ENCODE results near the gene RERE. TPM values are rescaled to one million over a fixed set of nuclear protein-coding genes. Genes with fewer than 3 reads are reported as not detected.

The RERE gene
- total and polyA plus RNA-seq, 2 donors (not counting 3 experiments of a cell fraction or from before 2014, with no cell fraction given) = 14.1 to 113 TPM

GRCh38 chr1:8782955-8783354 lies 34.5 kb downstream of the RERE start:
- Histone ChIP-seq H2AFZ (ENCODE audit: low read depth, low read length) (no peak overlapping the region), H4K20me1 (replicated peaks; ENCODE audit: control insufficient read depth, extremely low read depth, insufficient read depth, low read length) (no peaks in the 10 kb centered on the region), H3K4me1 (ENCODE audit: control insufficient read depth, extremely low read depth, insufficient read depth, low read length) (peaks cover 10% of the 10 kb centered on the region), H3K79me2 (ENCODE audit: control insufficient read depth, insufficient read depth, low read length) (no peaks in the 10 kb centered on the region), H3K27ac (ENCODE audit: insufficient read depth, low read depth, low read length) (no peak overlapping the region), H3K4me2 (ENCODE audit: insufficient read depth, low read length) (no peak overlapping the region), H3K9ac (replicated peaks; ENCODE audit: extremely low read depth, insufficient read depth, low read length) (no peak overlapping the region), H3K9me3 (replicated peaks; ENCODE audit: control insufficient read depth, insufficient read depth, low read length) (no peaks in the 10 kb centered on the region), H3K36me3 (ENCODE audit: control insufficient read depth in 2 of 2, extremely low read depth in 1 of 2, insufficient read depth in 2 of 2, low read length in 2 of 2) (no peaks in the 10 kb centered on the region), H3K4me3 (replicated peaks in 1 of 3; ENCODE audit: insufficient read depth in 1 of 3, low read depth in 1 of 3, low read length in 3 of 3) (no peak overlapping the region), H3K27me3 (ENCODE audit: control insufficient read depth in 2 of 2, insufficient read depth in 2 of 2, low read length in 2 of 2) (no peaks in the 10 kb centered on the region), H3K9me1 (replicated peaks; ENCODE audit: control insufficient read depth, extremely low read depth, insufficient read depth, low read length) (no peaks in the 10 kb centered on the region)
- FAIRE-seq (no peak), DNase-seq (ENCODE audit: low read depth, low spot score) (no peak)
- ChIA-PET CTCF (interaction anchor here (2.7 kb wide), 1 partner anchor 8 kb away, joined by 16 read pairs; no protein-coding TSS in a partner anchor), POLR2A (no interaction called here)
- dilution Hi-C loops (cut with MboI; ENCODE audit: extremely low pct_ligation_motif_present, low sequenced_read_pairs) = no loop called here
- intact Hi-C loops (cut with micrococcal nuclease) = no loop called here
- no TSS peak for BruUV-seq (replicated peaks)
- TF ChIP-seq MYC (IDR thresholded peaks at IDR 0.05; ENCODE audit: low read depth, low read length) (no peak), CTCF (IDR thresholded peaks at IDR 0.05; ENCODE audit: extremely low read depth in 1 of 2, insufficient read depth in 1 of 2, low read depth in 1 of 2, low read length in 2 of 2) (no peak)
- TF ChIP-seq, protein P1, sequence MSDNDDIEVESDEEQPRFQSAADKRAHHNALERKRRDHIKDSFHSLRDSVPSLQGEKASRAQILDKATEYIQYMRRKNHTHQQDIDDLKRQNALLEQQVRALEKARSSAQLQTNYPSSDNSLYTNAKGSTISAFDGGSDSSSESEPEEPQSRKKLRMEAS (IDR thresholded peaks at IDR 0.05; ENCODE audit: insufficient read depth, insufficient read length) = no peak

DNA sequence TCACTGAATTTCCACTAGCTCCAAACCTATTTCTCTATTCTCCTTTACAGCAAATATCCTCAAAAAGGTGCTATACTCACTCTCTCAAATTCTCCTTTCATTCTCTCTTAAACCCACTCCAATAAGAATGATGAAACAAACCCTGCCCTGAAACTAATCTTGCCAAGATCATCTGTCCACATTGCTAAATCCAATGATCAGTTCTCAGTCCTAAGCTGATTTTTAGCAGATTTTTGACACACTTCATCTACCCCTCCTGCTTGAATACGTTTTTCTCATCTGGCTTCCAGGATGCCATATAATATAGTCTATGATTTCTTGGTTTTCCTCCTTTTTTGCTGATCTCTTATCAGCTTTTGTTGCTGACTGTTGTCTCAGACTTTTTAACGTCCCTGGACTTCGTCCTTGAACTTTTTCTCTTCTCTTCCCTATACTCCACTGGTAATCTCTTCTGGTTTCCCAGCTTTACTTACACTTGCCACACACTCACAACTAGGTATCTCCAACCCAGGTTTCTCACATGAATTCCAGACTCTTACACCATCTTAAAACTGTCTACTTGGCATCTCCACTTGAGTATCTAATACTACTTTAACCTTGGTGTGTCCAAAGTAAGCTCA lies 35.3 kb downstream of the RERE start:
- no peaks in the 10 kb centered on the region for H3K36me3 ChIP-seq (ENCODE audit: control insufficient read depth in 2 of 2, extremely low read depth in 1 of 2, insufficient read depth in 2 of 2, low read length in 2 of 2)
- no peak overlapping the region for H3K27ac ChIP-seq (ENCODE audit: insufficient read depth, low read depth, low read length)
- H3K4me3 ChIP-seq (replicated peaks in 1 of 3; ENCODE audit: insufficient read depth in 1 of 3, low read depth in 1 of 3, low read length in 3 of 3) = no peak overlapping the region
- BruUV-seq (replicated peaks) = no TSS peak
- no peaks in the 10 kb centered on the region for H3K27me3 ChIP-seq (ENCODE audit: control insufficient read depth in 2 of 2, insufficient read depth in 2 of 2, low read length in 2 of 2)
- no peaks in the 10 kb centered on the region for H3K79me2 ChIP-seq (ENCODE audit: control insufficient read depth, insufficient read depth, low read length)
- ChIA-PET CTCF (interaction anchor here (1.0 to 2.7 kb wide), 4 partner anchors 9 to 77 kb away, joined by 3 to 16 read pairs (median 6); no protein-coding TSS in a partner anchor), POLR2A (no interaction called here)
- intact Hi-C loops (cut with micrococcal nuclease) = no loop called here
- H4K20me1 ChIP-seq (replicated peaks; ENCODE audit: control insufficient read depth, extremely low read depth, insufficient read depth, low read length) = no peaks in the 10 kb centered on the region
- no peaks in the 10 kb centered on the region for H3K9me3 ChIP-seq (replicated peaks; ENCODE audit: control insufficient read depth, insufficient read depth, low read length)
- DNase-seq (ENCODE audit: low read depth, low spot score) (no peak), FAIRE-seq (no peak)
- no peak overlapping the region for H3K9ac ChIP-seq (replicated peaks; ENCODE audit: extremely low read depth, insufficient read depth, low read length)
- no peak overlapping the region for H2AFZ ChIP-seq (ENCODE audit: low read depth, low read length)
- peaks cover 10% of the 10 kb centered on the region for H3K4me1 ChIP-seq (ENCODE audit: control insufficient read depth, extremely low read depth, insufficient read depth, low read length)
- no peak overlapping the region for H3K4me2 ChIP-seq (ENCODE audit: insufficient read depth, low read length)
- dilution Hi-C loops (cut with MboI; ENCODE audit: extremely low pct_ligation_motif_present, low sequenced_read_pairs) = no loop called here
- no peaks in the 10 kb centered on the region for H3K9me1 ChIP-seq (replicated peaks; ENCODE audit: control insufficient read depth, extremely low read depth, insufficient read depth, low read length)
- TF ChIP-seq POLR2A (IDR thresholded peaks at IDR 0.05; ENCODE audit: low read depth, low read length) = no peak
